PC-9 (cell line): ENCODE data around the gene PTCHD1.

Experiments
- CTCF ChIP-seq: fragments of 200-600 bp; sonication (generic); conservative IDR thresholded peaks from 2 replicates; pipeline ENCODE4 v1.6.1; 2017; ENCODE audit warnings: mixed run types, antibody characterized with exemption, mild to moderate bottlenecking, moderate library complexity
- EZH2 ChIP-seq: fragments of 200-600 bp; sonication (generic); IDR thresholded peaks from 2 replicates; pipeline ENCODE4 v1.8.0; 2017; ENCODE audit warnings: antibody characterized with exemption, low read depth

GRCh38 chrX:23382572-23382971 lies 47.9 kb downstream of the PTCHD1 start:
- no peak for TF ChIP-seq CTCF
- no peak for TF ChIP-seq EZH2
